ENCODE measurements around the gene NME3. TPM values are rescaled to one million over a fixed set of nuclear protein-coding genes. Genes with fewer than 3 reads are reported as not detected.

The NME3 gene
- total and polyA plus RNA-seq, 2 donors (not counting 1 experiment from before 2014, with no cell fraction given): 9.9 to 69.7 TPM

DNA sequence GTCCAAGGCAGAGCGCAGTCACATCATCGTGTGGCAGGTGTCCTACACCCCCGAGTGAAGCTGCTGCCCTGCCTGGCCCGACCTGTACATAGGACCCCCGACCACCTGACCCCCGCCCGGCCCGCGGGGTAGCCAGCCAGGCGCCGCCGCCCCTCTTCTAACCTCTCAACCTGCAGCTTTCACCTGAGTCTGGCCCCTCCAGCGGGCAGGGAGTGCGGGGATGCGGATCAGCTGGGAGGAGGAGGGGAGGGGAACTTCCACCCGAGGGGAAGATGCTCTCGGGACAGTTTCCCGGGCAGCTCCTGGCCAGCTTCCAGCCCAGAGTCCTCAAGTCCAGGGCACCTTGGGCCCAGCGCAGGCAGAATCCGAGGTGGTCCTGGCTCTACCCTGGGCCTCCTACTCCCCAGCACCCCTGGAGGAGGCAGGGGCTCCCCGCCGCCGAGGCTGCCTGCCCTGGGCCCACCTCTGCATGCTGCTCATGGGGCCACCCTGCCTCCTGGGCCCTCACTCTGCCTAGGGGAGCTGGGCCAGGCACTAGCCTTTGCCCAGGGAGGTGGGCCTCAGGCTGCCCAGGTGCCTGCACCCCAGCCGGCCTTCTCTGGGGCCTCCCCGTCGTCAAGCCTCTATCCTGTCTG, 2.5 kb downstream of the NME3 start:
- Histone ChIP-seq H3K4me3 (replicated peaks in 1 of 4; ENCODE audit: control extremely low read depth in 1 of 4, insufficient read depth in 1 of 4, low read depth in 3 of 4, low read length in 4 of 4) (no peak overlapping the region), H4K20me1 (ENCODE audit: control insufficient read depth, extremely low read depth, insufficient read depth, low read length) (no peaks in the 10 kb centered on the region), H3K36me3 (ENCODE audit: control insufficient read depth, insufficient read depth, low read length) (peaks cover 40% of the 10 kb centered on the region), H3K27ac (ENCODE audit: insufficient read depth, low read length) (no peak overlapping the region), H2AFZ (ENCODE audit: low read length) (no peak overlapping the region), H3K9ac (ENCODE audit: insufficient read depth, low read length) (no peak overlapping the region), H3K79me2 (ENCODE audit: control insufficient read depth, insufficient read depth, low read length) (peaks cover 15% of the 10 kb centered on the region), H3K9me3 (ENCODE audit: control insufficient read depth, insufficient read depth, low read depth, low read length) (no peaks in the 10 kb centered on the region), H3K4me2 (ENCODE audit: extremely low read depth, insufficient read depth, low read length) (no peak overlapping the region), H3K27me3 (ENCODE audit: control insufficient read depth, insufficient read depth, low read length) (no peaks in the 10 kb centered on the region), H3K4me1 (ENCODE audit: control insufficient read depth, extremely low read depth, insufficient read depth, low read length) (peaks cover 12% of the 10 kb centered on the region)
- TF ChIP-seq EZH2 (IDR thresholded peaks at IDR 0.05; ENCODE audit: low read length, missing control alignments): no peak
- TF ChIP-seq, protein P1, sequence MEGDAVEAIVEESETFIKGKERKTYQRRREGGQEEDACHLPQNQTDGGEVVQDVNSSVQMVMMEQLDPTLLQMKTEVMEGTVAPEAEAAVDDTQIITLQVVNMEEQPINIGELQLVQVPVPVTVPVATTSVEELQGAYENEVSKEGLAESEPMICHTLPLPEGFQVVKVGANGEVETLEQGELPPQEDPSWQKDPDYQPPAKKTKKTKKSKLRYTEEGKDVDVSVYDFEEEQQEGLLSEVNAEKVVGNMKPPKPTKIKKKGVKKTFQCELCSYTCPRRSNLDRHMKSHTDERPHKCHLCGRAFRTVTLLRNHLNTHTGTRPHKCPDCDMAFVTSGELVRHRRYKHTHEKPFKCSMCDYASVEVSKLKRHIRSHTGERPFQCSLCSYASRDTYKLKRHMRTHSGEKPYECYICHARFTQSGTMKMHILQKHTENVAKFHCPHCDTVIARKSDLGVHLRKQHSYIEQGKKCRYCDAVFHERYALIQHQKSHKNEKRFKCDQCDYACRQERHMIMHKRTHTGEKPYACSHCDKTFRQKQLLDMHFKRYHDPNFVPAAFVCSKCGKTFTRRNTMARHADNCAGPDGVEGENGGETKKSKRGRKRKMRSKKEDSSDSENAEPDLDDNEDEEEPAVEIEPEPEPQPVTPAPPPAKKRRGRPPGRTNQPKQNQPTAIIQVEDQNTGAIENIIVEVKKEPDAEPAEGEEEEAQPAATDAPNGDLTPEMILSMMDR (conservative IDR thresholded peaks at IDR 0.05 in 1 of 2, IDR thresholded peaks at IDR 0.05 in 1 of 2; ENCODE audit: low read depth in 1 of 2, low read length in 2 of 2): no peak
- no peak for DNase-seq (ENCODE audit: low read depth in 2 of 2)

DNA sequence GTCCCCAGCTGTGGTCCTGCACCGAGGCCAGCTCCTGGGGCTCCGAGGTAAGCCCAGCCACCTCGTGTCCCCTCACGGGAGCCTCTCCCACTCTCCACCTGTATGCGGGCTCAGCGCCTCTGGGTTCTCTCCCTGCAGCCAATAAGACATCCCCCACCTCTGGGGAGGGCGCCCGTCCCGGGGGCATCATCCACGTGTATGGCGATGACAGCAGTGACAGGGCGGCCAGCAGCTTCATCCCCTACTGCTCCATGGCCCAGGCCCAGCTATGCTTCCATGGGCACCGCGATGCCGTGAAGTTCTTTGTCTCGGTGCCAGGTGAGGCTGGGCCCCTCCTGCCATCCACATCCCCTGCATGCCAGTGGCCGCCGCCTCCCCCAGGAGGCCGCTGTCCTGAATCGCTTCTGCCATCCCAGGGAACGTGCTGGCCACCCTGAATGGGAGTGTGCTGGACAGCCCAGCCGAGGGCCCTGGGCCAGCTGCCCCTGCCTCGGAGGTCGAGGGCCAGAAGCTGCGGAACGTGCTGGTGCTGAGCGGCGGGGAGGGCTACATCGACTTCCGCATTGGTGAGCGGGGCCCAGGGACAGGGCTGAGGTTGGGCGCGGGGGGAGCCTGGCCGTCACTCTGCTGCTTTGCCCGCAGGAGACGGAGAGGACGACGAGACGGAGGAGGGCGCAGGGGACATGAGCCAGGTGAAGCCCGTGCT, 3.1 kb downstream of the NME3 start:
- no peak overlapping the region for H3K27ac ChIP-seq (ENCODE audit: insufficient read depth, low read length)
- H3K79me2 ChIP-seq (ENCODE audit: control insufficient read depth, insufficient read depth, low read length): peaks cover 11% of the 10 kb centered on the region
- H4K20me1 ChIP-seq (ENCODE audit: control insufficient read depth, extremely low read depth, insufficient read depth, low read length): no peaks in the 10 kb centered on the region
- H3K9ac ChIP-seq (ENCODE audit: insufficient read depth, low read length): no peak overlapping the region
- H3K4me1 ChIP-seq (ENCODE audit: control insufficient read depth, extremely low read depth, insufficient read depth, low read length): peaks cover 12% of the 10 kb centered on the region
- H3K27me3 ChIP-seq (ENCODE audit: control insufficient read depth, insufficient read depth, low read length): no peaks in the 10 kb centered on the region
- H3K9me3 ChIP-seq (ENCODE audit: control insufficient read depth, insufficient read depth, low read depth, low read length): no peaks in the 10 kb centered on the region
- TF ChIP-seq EZH2 (IDR thresholded peaks at IDR 0.05; ENCODE audit: low read length, missing control alignments): no peak
- no peak overlapping the region for H3K4me2 ChIP-seq (ENCODE audit: extremely low read depth, insufficient read depth, low read length)
- no peak overlapping the region for H3K4me3 ChIP-seq (replicated peaks in 1 of 4; ENCODE audit: control extremely low read depth in 1 of 4, insufficient read depth in 1 of 4, low read depth in 3 of 4, low read length in 4 of 4)
- H2AFZ ChIP-seq (ENCODE audit: low read length): no peak overlapping the region
- H3K36me3 ChIP-seq (ENCODE audit: control insufficient read depth, insufficient read depth, low read length): peaks cover 42% of the 10 kb centered on the region
- DNase-seq (ENCODE audit: low read depth in 2 of 2): no peak

DNA sequence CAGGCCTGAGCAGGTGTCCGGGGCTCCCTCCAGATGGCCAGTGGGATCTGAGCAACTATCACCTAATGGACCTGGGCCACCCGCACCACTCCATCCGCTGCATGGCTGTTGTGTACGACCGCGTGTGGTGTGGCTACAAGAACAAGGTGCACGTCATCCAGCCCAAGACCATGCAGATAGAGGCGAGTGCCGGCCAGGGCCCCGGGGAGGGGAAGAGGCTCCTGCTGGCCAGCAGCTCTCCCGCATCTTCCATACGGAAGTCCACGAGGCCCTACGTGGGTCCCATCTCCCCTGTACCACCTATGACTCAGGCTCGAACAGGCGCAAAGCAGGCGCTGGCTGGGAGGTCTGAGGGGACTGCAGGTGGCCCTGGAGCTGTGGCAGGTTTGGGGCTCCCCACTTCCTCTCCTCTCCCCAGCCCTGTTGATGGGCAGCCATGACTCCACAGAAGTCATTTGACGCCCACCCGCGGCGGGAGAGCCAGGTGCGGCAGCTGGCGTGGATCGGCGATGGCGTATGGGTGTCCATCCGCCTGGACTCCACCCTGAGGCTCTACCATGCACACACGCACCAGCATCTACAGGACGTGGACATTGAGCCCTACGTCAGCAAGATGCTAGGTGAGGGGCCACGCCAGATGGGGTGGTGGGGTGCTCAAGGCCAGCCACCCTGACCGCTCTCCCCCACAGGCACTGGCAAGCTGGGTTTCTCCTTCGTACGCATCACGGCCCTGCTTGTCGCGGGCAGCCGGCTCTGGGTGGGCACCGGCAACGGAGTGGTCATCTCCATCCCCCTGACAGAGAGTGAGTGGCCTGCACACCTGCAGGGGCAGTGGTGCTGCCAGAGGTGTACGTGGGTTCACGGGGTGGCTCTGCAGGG, 4.0 kb downstream of the NME3 start:
- Histone ChIP-seq H3K4me3 (replicated peaks in 1 of 4; ENCODE audit: control extremely low read depth in 1 of 4, insufficient read depth in 1 of 4, low read depth in 3 of 4, low read length in 4 of 4) (no peak overlapping the region), H4K20me1 (ENCODE audit: control insufficient read depth, extremely low read depth, insufficient read depth, low read length) (no peaks in the 10 kb centered on the region), H3K27ac (ENCODE audit: insufficient read depth, low read length) (no peak overlapping the region), H3K9me3 (ENCODE audit: control insufficient read depth, insufficient read depth, low read depth, low read length) (no peaks in the 10 kb centered on the region), H3K4me2 (ENCODE audit: extremely low read depth, insufficient read depth, low read length) (no peak overlapping the region), H3K4me1 (ENCODE audit: control insufficient read depth, extremely low read depth, insufficient read depth, low read length) (peaks cover 12% of the 10 kb centered on the region), H3K36me3 (ENCODE audit: control insufficient read depth, insufficient read depth, low read length) (peaks cover 47% of the 10 kb centered on the region), H3K79me2 (ENCODE audit: control insufficient read depth, insufficient read depth, low read length) (peaks cover 6% of the 10 kb centered on the region), H2AFZ (ENCODE audit: low read length) (no peak overlapping the region), H3K9ac (ENCODE audit: insufficient read depth, low read length) (no peak overlapping the region), H3K27me3 (ENCODE audit: control insufficient read depth, insufficient read depth, low read length) (no peaks in the 10 kb centered on the region)
- no peak for DNase-seq (ENCODE audit: low read depth in 2 of 2)
- TF ChIP-seq, protein P1 (conservative IDR thresholded peaks at IDR 0.05 in 1 of 2, IDR thresholded peaks at IDR 0.05 in 1 of 2; ENCODE audit: low read depth in 1 of 2, low read length in 2 of 2): no peak
- TF ChIP-seq EZH2 (IDR thresholded peaks at IDR 0.05; ENCODE audit: low read length, missing control alignments): no peak
